Body of pancreas (tissue), 4 donors: Measurements from ENCODE around the gene TTC38.

ENCODE experiments used
- POLR2A ChIP-seq, 3 donors: fragments of 450-650 bp; IDR thresholded peaks; one replicate each; pipeline ENCODE4 v1.6.1; 2016; ENCODE audit warnings: antibody characterized with exemption in 3 of 3, mild to moderate bottlenecking in 2 of 3
- TF ChIP-seq, protein P1 (sequence below), 7 experiments: fragments of 450-650 bp in 4 of 7; fragments of 200-600 bp in 3 of 7; sonication (generic) in 3 of 7; IDR thresholded peaks; one replicate each; pipeline ENCODE4 v1.5.1; 2016 to 2019; ENCODE audit warnings: antibody characterized with exemption in 7 of 7

DNA sequence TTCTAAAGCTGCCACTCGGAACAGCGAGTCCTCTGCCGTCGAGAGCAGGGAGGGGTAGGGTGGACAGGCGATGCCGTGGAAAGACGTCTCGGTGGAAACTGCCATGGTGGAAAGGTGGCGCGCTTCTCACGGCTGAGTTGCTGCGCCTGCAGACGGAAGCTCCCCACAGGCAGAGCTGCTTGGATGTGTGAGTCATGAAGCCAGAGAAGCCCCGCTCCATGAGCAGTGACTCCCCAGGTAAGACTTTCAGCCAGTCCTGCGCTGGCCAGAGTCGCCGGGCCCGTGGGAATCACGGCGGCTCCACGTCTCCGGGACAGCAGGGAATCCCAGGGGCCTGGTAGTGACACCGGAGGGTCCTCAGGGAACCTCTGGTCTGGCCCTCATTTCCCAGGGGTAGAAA is 63.7 kb downstream of the TTC38 start:
- TF ChIP-seq, protein P1, sequence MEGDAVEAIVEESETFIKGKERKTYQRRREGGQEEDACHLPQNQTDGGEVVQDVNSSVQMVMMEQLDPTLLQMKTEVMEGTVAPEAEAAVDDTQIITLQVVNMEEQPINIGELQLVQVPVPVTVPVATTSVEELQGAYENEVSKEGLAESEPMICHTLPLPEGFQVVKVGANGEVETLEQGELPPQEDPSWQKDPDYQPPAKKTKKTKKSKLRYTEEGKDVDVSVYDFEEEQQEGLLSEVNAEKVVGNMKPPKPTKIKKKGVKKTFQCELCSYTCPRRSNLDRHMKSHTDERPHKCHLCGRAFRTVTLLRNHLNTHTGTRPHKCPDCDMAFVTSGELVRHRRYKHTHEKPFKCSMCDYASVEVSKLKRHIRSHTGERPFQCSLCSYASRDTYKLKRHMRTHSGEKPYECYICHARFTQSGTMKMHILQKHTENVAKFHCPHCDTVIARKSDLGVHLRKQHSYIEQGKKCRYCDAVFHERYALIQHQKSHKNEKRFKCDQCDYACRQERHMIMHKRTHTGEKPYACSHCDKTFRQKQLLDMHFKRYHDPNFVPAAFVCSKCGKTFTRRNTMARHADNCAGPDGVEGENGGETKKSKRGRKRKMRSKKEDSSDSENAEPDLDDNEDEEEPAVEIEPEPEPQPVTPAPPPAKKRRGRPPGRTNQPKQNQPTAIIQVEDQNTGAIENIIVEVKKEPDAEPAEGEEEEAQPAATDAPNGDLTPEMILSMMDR (IDR thresholded peaks at IDR 0.05), result no peak
- TF ChIP-seq POLR2A (IDR thresholded peaks at IDR 0.05), result no peak
